Astrocyte (in vitro differentiated cells and primary cell): ENCODE measurements around the gene SRSF3.

Source experiments
- EZH2 ChIP-seq: IDR thresholded peaks from 2 replicates; pipeline ENCODE4 v1.6.1; 2012; ENCODE audit warnings: mild to moderate bottlenecking, low read length, inconsistent platforms; ENCODE audit not compliant: insufficient read depth
- TF ChIP-seq, protein P1 (sequence below): IDR thresholded peaks from 2 replicates; pipeline ENCODE4 v1.5.1; 2011; ENCODE audit warnings: low read depth, mild to moderate bottlenecking, inconsistent platforms, low read length, moderate library complexity; ENCODE audit not compliant: insufficient read depth

DNA sequence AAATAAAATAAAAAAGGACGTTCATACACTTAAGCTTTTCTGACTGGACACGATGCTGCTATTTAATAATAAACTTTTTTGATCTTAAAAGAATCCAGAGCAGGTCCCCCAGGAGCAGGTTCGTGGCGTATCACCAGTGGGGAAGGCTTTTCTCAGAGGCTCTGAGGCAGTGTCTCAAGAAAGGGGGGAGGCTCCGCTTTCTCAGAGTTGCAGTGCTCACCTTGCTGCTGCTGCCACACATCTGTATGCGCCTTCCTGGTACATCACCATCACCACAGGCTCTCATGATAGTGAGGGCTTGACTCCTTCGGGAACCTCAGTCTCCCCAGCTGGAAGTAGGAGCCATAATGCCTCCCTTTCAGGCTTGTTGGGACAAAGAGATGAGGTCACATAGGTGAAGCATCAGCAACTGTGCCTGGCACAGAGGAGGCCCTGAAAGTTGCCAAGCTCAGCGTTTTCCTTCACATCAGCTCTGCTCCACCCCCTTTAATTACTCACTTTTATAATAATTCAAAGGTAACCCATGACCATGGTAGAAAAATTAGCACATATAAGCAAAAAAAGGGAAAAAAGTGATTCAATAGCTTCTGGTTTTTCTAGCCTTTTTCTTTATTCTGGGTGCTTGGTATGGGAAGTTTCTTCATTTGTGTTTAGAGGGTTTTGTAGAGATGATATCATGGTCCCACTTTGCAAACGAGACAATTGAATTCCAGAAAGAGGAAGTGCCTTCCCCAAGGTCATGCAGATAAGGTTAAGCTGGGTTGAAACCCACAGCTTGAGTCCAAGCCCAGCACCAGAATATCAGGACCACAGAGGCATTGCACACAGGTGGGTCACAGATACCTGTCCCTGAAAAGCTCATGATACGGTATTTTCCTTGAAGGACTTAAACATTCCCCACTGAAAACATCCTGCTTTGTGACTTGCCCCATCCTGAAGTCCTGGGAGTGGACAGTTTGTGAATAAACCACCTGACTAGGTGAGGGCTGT lies 24.5 kb downstream of the SRSF3 start:
- TF ChIP-seq, protein P1, sequence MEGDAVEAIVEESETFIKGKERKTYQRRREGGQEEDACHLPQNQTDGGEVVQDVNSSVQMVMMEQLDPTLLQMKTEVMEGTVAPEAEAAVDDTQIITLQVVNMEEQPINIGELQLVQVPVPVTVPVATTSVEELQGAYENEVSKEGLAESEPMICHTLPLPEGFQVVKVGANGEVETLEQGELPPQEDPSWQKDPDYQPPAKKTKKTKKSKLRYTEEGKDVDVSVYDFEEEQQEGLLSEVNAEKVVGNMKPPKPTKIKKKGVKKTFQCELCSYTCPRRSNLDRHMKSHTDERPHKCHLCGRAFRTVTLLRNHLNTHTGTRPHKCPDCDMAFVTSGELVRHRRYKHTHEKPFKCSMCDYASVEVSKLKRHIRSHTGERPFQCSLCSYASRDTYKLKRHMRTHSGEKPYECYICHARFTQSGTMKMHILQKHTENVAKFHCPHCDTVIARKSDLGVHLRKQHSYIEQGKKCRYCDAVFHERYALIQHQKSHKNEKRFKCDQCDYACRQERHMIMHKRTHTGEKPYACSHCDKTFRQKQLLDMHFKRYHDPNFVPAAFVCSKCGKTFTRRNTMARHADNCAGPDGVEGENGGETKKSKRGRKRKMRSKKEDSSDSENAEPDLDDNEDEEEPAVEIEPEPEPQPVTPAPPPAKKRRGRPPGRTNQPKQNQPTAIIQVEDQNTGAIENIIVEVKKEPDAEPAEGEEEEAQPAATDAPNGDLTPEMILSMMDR, result no peak
- no peak for TF ChIP-seq EZH2
